G401 (cell line): ENCODE results near the gene RAN. TPM values are rescaled to one million over a fixed set of nuclear protein-coding genes. Genes with fewer than 3 reads are reported as not detected.

Source experiments
- DNase-seq: peaks from one replicate; pipeline ENCODE4 v3.0.0-alpha.2; 2015; ENCODE audit warnings: low spot score
- in situ Hi-C: cut with HindIII; loops from 2 replicates; pipeline ENCODE4 v1.10.0; 2016; ENCODE audit warnings: low sequenced_read_pairs, mixed read lengths
- total RNA-seq: library from RNA; depleted of rRNA; stranded (reverse); fragments of >200 nt; shearing (Covaris generic); gene quantifications from 2 replicates; pipeline ENCODE4 v1.2.3, GENCODE V29; 2014; rRNA removed

RAN gene
- total RNA-seq, 1 experiment from 2014 or later: 1,122 TPM

GRCh38 chr12:130920119-130920703, 48.3 kb downstream of the RAN start:
- in situ Hi-C loops: no loop called here

DNA sequence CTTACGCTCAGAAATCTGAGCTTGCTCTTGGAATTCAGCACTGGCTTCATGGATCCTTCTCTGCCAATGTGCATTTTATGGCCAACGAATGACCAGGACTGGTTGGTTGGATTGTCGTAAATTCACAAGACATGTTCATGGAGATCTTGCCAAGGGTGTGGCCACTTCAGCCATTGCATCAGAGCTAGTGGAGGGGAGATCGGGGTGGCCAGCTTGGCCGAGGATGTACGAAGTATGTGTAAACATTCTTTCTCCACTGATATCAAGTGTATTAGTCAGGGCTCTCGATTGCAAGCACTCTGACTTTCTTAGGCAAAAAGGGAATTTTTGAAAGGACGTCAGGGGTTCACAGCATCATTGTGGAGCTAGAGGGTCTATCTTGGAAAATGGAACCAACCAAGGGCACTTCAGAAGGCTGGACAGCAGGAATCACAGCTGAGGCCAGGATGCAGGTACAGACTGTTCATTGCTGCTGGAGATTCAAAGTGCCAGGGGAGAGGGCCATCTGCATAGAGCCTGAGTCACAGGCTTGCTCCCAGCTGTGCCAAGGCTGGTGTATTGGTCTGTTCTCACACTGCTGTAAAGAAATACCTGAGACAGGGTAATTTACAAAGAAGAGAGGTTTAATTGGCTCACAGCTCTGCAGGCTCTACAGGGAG, 49.0 kb downstream of the RAN start:
- DNase-seq: no peak
- in situ Hi-C loops: no loop called here

More at GRCh38 chr12:130920119-130920703, 48.3 kb downstream of the RAN start:
- DNase-seq: no peak

DNA sequence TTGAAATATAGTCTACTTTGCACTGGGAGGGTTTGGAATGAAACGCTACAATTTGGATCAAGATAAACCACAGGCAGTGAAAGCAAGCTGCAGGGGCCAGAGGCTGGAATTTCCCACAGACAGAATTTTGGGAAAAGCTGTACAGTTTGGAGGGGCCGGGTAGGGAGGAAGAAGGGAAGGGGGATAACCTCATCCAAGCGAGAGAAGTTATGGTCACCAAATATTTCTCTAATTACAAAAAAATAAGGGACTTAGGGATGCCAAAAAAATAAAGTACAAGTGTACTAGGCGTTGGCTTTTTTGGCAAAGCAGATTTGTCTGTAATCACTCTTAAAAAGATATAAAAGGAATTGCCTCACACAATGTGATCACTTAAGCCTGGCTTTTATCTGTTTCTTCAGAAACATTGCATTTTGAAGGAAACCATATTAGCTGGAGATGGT, 50.7 kb downstream of the RAN start:
- no peak for DNase-seq
- in situ Hi-C loops: no loop called here

GRCh38 chr12:130924966-130925665, 53.2 kb downstream of the RAN start:
- in situ Hi-C loops: no loop called here

DNA sequence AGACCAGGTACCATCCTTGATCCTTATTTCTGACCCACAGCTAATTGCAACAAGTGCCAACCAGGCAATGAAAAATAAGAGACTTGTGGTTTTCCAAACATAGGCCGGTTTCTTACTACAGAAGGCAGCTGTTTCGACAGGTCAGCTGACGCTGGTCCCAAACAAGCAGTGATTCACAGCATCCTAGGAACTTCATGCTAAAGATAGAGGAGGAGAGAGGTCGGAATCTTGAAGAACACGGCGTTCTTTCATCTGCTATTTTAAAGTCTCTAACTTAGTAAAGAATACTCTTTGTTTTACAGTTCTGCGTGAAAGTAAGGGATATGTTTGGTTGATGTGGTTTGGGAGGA, 53.8 kb downstream of the RAN start:
- DNase-seq: no peak
- in situ Hi-C loops: no loop called here

More at GRCh38 chr12:130924966-130925665, 53.2 kb downstream of the RAN start:
- DNase-seq: no peak

Other genes starting within 250 kb of the RAN start
- gene RIMBP2, start 155.8 kb upstream of the RAN start, total RNA-seq: 65.0 and 75.3 TPM in 2 replicates
- gene STX2, start 32.8 kb upstream of the RAN start, total RNA-seq: 29.1 and 48.7 TPM in 2 replicates
- 0.51 TPM in 1 of 2 replicates, not detected in the other for gene ADGRD1, start 81.8 kb downstream of the RAN start, total RNA-seq